Endometrial microvascular endothelial cells (primary cell): Measurements from ENCODE around the gene FNDC8. TPM values are rescaled to one million over a fixed set of nuclear protein-coding genes. Genes with fewer than 3 reads are reported as not detected.
"Not testable (repeated sequence)": the region's sequence is repeated elsewhere in the genome, so short reads cannot be mapped to it uniquely, and the experiment has no call there.

Experiments
- in situ Hi-C: cut with HindIII; loops from 2 replicates; pipeline ENCODE4 v1.10.0; 2017; ENCODE audit warnings: low sequenced_read_pairs, low pct_unique_long_range_greater_than_20kb; ENCODE audit errors: inconsistent ontology term
- total RNA-seq: library from RNA; depleted of rRNA; stranded (reverse); fragments of >200 nt; gene quantifications from one replicate; pipeline ENCODE4 v1.2.3, GENCODE V29; 2015; ENCODE audit errors: inconsistent ontology term

Gene FNDC8
- total RNA-seq, 1 donor from 2014 or later = not detected

DNA sequence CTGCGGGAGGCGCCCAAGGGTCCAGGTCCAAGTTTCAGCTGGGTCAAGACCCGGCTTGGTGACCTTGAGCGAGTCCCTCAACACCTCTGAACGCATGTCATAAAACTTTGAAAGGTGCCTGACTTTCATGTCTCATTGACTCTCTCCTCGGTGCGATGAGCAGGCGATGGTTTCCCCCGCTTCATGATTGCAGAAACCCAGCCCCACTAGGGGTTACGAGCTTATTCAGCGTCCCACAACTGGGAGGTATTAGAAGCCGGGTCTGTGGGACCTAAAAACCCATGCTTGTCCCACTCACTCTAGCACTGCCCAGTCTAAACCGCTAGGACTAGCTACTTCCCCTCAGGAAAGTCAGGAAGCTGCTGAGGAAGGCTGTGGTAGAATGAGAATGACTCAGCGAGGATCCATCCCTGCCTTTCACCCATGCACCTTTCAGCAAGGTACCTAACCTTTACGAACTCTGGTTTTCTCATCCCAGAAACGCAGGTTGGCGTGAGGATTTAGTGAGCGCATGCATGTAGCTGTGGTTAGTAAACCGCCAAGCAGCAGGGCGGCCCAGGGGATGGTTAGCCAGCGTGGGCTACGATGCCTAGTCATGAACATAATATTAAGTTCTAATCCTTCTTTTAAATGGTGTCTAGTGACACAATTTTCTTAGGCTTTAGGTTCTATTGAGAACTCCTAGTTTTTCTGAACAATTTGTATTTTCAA is 31.7 kb upstream of the FNDC8 start:
- in situ Hi-C loops = no loop called here

GRCh38 chr17:35090707-35091106 is 30.7 kb upstream of the FNDC8 start:
- in situ Hi-C loops = not testable (repeated sequence)

- in situ Hi-C loops = no loop called here
These were observed 26.5 kb upstream of the FNDC8 start for GRCh38 chr17:35094902-35095301.

GRCh38 chr17:35095741-35096140 is 25.7 kb upstream of the FNDC8 start:
- in situ Hi-C loops = no loop called here

DNA sequence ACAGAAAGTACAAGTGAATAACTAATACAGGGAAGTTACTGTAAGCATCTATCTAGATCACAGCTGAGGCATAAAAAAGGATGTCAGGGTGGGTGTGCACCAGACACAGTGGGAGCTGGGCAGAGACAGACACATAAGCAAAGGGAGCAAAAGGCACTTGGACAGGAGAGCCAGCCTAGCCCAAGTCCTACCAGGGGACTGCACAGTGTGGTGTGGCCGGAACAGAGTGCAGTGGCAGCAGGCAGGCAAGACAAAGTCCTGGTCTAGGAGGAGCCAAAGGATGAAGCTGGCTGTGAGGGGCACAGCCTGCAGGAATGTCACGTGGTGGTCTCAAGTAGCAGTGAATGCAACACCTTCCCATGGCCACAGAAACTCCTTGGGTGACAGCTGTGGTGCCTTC is 23.6 kb upstream of the FNDC8 start:
- in situ Hi-C loops = no loop called here

DNA sequence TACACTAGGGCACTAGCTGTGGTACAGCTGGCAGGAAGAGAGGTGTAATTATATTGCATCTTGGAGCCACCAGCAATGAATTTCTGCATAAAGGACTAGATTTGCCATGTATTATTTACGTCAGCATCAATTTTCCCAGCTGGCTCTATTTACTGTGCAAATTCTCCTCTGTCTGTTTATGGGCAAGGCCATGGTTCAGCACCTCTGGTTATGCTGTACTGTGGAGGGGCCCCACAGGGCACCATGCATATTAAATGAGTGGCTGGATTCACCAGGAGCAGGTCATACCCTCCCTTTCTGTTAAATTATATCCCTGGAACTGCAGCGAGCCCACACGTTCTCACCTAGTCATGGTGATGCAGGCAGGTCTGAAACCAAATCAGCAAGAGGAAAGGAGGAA is 21.5 kb upstream of the FNDC8 start:
- in situ Hi-C loops = no loop called here

DNA sequence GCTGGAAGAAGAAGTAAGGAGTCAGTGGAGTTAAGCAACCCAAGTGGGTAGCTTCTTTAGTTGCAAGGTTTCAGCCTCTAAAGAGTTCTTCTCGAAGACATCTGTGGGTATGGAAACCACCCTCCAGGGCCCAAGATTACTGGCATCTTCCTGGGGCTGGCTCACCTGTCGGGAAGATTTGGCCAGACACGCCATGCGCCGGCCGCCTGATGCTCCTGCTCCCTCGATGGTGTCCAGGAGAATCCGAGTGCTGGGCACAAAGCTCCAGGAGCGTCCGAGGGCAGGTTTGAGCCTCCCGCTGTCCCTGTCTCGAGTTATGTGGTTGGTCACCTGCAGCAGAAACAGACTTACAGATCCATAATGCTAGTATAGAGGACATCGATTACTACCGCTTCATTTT is 20.4 kb upstream of the FNDC8 start:
- in situ Hi-C loops = no loop called here

- in situ Hi-C loops = no loop called here
These were observed 19.7 kb upstream of the FNDC8 start for GRCh38 chr17:35101725-35102124.

DNA sequence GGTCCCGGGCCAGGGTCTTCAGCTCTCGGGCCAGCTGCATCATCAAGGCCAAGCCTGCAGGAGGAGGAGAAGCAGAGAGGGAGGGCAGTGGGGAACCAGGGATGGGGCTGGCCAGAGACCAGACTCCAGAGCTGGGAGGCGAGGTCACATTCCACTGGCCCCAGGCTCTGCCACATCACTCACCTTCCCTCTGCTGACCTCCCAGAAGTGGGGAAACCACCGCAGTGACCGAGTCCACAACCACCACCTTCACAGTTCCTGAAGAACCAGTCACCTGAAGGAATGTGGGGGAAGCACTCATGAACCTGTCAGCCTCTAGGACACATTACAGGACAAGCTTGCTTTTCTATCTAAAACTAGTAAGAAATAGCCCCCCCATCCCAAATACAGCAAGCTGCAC is 18.1 kb upstream of the FNDC8 start:
- in situ Hi-C loops = no loop called here

DNA sequence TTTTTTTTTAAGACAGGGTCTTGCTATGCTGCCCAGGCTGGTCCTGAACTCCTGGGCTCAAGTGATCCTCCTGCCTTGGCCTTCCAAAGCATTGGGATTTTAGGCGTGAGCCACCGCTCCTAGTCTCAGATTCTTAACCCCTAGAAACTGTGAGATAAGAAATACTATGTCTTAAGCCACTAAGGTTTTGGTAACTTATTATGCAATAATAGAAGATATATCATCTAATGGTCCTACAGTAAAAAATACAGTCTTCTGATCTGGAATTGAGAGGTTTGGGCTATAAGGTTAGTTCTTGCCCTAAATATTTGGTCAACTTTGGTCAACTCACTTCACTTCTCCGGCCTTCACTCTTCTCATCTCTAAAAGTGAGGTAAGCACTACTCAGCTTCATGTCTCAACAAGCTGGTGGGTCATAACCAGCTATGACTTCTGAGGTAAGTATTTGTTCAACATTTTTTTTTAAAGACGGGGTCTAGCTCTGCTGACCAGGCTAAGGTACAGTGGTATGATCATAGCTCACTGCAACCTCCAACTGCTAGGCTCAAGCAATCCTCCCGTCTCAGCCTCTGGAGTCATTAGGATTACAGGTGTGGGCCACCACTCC is 16.5 kb upstream of the FNDC8 start:
- in situ Hi-C loops = no loop called here

- in situ Hi-C loops = not testable (repeated sequence)
These were observed 10.6 kb upstream of the FNDC8 start for GRCh38 chr17:35110791-35111190.

- in situ Hi-C loops = no loop called here
These were observed 4.6 kb upstream of the FNDC8 start for GRCh38 chr17:35116845-35117244.

- in situ Hi-C loops = no loop called here
These were observed 3.4 kb upstream of the FNDC8 start for GRCh38 chr17:35117984-35118383.

DNA sequence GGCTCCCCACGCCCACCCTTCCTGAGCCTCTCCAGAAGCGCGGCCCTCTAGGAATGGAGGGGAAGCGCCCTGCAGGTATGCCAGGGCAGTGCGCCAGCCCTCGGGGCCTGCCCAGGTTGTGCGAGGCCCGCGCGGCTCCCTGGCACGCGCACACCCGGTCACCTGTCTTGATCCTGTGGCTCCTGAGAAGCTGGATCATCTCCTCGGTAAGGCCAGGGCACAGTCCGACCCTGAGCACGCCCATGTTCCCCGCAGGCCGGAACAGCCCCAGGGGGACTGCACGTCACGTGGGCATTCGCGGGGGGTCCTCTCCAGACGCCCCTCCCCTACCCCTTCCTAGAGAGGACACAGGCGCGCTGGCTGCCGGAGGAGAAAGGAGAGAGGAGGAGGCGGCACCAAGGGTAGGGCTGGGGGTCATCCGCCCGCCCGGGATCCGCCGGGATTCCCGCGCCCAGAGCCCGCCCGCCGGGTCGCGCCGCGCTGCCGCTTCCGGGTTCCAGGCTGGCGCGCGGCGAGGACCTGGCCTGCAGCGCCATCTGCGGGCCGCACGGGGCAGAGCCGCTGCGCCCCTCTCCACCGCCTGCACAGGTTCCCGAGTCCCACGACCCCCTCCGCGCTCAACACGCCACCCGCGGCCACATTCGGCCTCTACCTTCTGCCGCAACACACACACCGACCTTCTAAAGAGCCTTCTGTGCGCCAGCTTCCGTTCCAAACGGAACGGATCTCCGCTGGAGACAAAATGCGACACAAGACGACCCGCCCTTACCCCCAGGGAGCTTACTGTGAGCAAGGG is 1.8 kb upstream of the FNDC8 start, which contains the start of gene RAD51D:
TSS of gene RAD51D (minus strand) at position 491 of the 796 bp plus-strand sequence. CDS start at position 244, 247 bp downstream.
- in situ Hi-C loops = no loop called here

DNA sequence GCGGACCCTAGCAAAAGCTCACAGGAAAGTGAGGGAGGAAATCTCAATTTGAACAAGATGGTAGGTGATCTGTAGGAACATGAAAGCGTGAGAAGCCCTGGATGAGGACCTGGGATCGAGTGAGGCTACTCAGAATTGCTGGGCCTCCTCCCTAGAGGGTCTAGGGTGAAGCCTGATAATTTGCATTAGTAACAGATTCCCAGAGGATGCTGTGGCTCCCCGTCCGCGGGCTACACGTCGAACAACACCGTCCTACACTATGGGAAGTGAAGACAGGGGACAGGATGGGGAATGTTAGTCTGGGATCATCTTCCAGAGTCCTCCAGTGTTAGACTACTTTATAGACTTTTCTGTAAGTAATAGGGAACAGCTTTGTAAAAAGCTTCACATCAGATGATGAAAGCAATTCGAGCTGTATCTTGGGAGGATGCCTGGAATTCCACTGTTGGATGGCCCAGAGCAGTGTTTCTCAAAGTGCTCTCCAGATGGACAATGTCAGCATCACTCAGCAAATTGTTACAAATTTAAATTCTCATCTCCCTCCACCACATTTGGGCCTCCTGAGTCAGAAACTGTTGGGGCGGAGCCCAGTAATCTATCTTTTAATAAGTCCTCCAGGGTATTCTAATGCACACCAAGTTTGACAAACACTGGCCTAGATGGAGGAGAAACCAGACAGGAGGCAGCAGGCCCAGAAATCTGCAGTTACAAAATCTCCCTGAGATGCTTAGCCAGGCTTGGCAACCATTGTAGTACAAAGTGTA is 6.5 kb downstream of the FNDC8 start:
- in situ Hi-C loops = no loop called here

DNA sequence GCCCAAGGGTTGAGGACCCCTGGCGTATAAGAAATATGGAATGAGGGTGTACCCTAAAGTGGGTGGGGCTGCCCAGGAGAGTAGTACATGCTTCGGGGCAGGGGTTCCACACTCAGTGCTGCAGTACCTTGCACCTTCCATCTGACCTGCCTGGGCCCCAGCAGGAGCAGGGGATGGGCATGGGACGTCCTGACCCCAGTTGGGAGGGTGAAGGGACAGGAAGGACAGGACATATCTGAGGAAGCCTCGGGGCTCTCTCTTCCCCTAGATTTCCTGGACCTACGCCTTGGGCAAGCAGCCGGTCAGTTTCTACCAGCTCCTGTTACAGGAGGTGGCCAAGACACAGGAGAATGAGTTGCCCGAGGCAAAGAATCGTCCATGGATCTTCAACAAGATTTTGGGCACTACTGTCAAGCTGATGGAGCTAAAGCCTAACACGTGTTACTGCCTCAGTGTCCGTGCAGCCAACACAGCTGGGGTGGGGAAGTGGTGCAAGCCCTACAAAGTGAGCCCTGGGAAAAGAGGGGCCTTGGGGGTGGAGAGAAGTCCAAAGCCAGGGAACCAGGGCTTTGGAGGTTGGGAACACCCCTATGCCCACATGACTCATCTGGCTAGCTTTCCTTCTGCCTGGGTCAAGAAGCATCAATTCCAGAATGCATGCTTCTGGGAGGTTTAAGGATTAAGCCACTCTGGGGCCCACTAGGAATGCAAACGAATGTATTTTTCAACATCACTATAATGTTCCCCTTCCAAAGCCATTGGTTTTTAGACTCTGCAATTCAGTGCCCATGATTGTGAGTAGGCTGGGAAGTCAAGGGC is 7.9 kb downstream of the FNDC8 start:
- in situ Hi-C loops = no loop called here

DNA sequence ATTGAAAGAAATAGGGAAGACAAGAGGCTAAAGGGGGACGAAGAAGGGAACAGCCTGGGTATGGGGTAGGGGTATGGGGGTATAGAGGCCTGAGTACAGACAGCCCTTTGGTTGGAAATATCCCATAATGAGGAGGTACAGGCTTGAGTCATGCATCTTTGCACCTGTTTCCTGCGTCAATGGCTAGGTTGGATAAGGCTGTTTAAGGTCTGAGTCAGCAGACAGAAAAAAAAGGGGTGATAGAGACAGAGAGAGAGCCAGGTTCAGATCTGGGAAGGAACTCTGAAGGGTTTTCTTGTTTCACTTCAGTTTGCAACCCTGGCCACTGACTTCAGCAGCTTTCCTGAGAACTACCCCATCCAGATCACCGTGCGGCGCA is 8.5 kb downstream of the FNDC8 start:
- in situ Hi-C loops = loop anchor here (10.0 kb wide), 1 partner anchor 185 kb away; no protein-coding TSS in a partner anchor

DNA sequence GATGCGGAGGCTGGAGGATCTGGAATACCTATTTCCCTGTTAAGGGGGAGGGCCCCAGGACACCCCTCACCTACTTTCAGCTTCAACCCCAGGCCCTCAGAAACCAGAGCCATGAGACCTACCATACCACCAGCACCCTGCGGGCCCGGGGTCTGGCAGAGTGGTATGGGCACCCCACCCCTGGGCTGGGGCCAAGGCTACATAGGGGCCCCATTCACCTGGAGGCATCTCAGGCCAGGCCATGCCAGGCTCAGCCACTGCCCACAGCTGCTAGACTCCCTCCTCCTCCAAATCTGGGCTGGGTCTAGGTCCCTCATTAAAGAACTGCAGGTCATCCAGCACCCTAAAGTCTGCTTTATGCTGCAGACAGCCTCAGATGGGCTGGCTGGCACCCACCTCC is 9.0 kb downstream of the FNDC8 start:
- in situ Hi-C loops = loop anchor here (10.0 kb wide), 1 partner anchor 184 kb away; no protein-coding TSS in a partner anchor
